ENCODE data around the gene TGFB1I1.
"Not testable (repeated sequence)": the region's sequence is repeated elsewhere in the genome, so short reads cannot be mapped to it uniquely, and the experiment has no call there.

TGFB1I1 gene

GRCh38 chr16:31473264-31473984, 1.5 kb downstream of the TGFB1I1 start:
- DNase-seq = no peak

DNA sequence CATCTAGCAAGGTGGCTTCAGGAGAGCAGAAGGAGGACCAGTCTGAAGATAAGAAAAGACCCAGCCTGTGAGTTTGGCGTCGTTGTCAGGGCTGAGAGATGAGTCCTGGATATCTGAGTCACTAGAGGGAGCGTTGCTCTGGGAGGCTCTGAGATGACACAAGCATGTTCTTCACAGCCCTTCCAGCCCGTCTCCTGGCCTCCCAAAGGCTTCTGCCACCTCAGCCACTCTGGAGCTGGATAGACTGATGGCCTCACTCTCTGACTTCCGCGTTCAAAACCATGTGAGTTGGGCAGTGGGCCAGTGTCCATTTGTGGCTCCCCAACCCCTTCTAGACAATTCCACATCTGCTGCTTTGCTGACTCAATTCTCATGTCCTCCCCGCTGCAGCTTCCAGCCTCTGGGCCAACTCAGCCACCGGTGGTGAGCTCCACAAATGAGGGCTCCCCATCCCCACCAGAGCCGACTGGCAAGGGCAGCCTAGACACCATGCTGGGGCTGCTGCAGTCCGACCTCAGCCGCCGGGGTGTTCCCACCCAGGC, 2.3 kb downstream of the TGFB1I1 start:
- DNase-seq = no peak

DNA sequence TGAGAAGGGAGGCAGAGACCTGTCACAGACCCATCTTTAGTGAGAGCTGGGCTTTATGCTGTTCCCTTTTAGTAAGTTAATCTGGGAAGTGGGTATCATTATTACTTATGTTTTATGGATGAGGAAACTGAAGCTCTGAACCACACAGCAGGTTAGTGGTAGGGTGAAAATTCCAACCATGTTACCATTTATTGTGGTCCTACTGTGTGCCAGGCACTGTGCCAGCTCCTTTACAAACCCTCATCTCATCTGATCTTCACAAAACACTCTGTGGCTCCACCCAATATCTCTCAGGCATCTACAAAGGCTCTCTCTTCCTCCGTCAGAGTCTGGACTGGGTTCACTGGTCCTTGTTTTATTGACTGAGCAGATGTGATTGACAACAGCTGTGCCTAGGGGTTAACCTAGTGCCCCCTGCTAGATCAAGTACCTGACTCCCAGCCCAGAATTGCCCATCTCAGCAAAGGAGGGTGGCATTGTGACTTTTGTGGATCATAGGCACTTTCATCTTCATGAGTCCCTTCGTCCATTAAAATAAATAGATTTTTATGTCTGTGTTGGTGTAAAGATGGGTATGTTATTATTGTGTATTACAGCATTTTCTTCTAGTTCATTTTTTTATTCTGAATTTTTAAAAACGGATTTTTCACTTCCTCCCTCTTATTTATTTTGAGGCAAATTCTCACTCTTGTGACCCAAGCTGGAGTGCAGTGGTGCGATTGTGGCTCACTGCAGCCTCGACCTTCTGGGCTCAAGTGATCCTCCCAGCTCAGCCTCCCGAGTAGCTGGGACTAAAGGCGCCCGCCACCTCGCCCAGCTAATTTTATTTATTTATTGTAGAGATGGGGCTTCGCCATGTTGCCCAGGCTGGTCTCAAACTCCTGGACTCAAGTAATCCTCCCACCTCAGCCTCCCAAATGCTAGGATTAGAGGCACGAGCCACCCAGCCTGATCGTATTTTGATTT, 3.1 kb downstream of the TGFB1I1 start:
- DNase-seq = no peak

- no peak for DNase-seq
These were observed 4.0 kb downstream of the TGFB1I1 start for GRCh38 chr16:31475946-31476302.

GRCh38 chr16:31476303-31477219, 4.6 kb downstream of the TGFB1I1 start:
- peak; percentile 90 for DNase-seq

GRCh38 chr16:31477220-31478216, 5.6 kb downstream of the TGFB1I1 start:
- DNase-seq = peak; percentile 33

DNA sequence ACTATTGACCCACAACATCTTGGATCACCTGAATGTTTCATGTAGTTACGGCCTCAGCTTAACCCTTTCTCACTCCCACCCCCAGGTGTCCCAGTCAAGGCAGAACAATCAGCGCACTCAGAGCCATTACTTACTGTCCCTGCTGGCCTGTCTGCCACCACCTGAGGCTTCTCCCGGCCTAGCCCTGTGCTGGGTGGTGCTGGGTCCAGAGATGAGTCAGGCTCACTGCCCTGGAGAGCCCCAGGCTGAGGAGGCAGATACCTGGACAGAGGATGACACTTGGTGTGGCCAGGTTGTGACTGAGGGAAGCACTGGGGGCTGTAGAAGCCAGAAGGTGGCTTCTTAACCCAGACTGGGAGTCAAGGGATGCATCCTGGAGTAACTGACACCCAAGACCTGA, 7.0 kb downstream of the TGFB1I1 start:
- DNase-seq = no peak

- DNase-seq = no peak
These were observed 7.8 kb downstream of the TGFB1I1 start for GRCh38 chr16:31479751-31480150.

DNA sequence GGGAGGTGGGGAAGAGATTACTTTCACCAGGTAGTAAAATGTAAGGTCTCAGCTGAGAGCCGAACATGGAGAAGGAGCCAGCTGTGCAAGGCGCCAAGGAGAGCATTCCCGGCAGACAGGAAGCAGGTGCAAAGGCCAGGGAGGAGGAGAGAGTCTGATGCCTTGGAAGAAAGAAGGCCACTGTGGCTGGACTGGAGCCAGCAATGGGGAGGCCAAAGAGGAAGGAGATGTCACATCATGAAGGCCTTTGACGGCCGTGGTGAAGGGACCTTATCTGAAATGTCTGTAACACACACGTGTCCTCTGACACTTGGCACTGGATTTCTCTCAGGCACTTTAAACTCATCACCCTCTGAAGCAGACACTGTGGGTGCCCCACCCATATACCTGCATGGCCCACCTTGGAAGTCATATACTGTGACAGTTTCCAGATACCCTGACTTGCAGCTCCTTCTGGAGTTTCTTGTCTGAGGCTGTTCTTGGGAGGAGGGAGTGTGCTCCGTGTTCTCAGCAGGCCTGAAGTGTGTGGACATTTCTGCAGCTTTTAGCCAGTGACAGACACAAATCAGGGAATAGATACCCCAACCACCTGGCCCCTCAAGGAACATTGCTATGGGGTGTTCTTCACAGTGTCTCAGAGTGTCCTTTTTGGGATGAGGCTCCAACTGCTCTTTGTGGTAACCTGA, 9.0 kb downstream of the TGFB1I1 start:
- DNase-seq = no peak

DNA sequence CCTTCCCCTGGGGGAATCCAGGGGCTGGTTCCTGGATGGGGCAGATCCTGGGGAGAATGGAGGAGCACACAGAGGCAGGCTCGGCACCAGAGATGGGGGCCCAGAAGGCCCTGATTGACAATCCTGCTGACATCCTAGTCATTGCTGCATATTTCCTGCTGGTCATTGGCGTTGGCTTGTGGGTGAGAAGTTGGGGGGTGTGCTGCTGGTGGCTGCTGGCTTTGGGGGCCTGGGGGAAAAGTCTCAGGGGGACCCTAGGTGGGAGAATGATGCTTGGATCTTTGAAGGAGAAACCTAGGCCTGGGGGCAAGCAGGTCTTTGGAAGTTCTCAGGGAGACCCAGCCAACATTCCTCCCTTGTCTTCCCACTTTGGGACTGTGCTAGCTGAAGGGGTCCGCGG, 11.1 kb downstream of the TGFB1I1 start, which contains the start of gene SLC5A2:
SLC5A2 (plus strand) TSS at position 43 of the 400 bp plus-strand sequence; CDS start at position 57, 14 bp downstream.
- DNase-seq = no peak

DNA sequence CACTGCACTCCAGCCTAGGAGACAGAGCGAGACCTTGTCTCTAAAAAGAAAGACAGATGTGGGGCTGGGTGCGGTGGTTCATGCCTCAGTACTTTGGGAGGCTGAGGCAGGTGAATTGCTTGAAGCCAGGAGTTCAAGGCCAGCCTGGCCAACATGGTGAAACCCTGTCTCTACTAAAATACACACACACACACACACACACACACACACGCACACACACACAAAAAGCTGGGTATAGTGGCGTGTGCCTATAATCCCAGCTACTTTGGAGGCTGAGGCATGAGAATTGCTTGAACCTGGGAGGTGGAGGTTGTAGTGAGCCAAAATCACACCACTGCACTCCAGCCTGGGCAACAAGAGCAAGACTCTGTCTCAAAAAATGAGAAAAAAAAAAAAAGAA, 12.1 kb downstream of the TGFB1I1 start:
- DNase-seq = not testable (repeated sequence)

DNA sequence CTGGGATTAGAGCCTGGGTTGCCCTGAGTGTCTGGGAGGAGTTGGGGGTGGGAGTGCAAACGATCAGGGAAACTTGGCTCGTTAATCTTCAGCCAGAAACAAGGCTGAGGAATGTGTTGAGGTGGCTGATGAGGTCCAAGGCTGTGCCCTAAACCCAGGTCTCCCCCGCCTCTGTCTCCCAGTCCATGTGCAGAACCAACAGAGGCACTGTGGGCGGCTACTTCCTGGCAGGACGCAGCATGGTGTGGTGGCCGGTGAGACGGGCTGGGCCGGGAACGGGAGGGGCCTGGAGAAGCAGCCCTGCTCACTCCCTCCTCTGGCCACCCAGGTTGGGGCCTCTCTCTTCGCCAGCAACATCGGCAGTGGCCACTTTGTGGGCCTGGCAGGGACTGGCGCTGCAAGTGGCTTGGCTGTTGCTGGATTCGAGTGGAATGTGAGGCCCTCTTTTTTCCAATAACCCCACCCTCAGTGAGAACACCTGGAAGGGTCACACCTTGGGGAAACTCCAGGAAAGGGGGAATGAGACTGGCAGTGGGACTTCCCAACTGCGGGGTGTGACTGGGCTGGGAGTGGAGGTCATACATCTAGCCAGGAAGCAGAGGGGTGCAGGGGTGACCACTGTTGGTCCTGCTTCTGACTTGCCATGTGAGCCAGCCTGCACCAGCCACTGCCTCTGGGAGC, 12.7 kb downstream of the TGFB1I1 start:
- DNase-seq = no peak

DNA sequence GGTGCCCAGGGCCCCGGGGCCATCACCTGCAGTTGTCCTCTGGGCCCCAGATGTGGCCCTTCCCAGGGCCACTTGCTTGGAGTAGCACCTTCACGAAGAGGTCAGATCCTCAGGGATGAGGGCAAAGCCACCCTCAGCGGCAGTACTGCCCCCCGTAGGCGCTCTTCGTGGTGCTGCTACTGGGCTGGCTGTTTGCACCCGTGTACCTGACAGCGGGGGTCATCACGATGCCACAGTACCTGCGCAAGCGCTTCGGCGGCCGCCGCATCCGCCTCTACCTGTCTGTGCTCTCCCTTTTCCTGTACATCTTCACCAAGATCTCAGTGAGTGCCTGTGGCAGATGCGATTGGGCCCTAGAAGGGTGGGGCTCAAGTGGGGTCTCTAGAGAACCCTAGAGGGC, 13.6 kb downstream of the TGFB1I1 start:
- no peak for DNase-seq

DNA sequence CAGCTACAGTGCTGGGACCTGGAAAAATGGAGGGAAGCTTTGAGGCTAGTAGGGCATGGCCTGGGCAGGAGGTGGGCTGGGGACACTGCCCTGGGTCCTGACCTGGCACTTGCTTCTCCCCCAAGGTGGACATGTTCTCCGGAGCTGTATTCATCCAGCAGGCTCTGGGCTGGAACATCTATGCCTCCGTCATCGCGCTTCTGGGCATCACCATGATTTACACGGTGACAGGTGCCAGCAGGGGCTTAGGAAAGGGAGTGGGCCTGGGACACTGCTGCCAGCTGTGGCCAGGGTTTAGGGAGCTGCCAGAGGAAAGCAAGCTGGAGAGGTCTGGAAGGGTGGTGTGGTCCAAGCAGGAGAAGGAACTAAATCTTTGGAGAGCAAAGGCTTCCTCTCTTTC, 14.1 kb downstream of the TGFB1I1 start:
- no peak for DNase-seq

DNA sequence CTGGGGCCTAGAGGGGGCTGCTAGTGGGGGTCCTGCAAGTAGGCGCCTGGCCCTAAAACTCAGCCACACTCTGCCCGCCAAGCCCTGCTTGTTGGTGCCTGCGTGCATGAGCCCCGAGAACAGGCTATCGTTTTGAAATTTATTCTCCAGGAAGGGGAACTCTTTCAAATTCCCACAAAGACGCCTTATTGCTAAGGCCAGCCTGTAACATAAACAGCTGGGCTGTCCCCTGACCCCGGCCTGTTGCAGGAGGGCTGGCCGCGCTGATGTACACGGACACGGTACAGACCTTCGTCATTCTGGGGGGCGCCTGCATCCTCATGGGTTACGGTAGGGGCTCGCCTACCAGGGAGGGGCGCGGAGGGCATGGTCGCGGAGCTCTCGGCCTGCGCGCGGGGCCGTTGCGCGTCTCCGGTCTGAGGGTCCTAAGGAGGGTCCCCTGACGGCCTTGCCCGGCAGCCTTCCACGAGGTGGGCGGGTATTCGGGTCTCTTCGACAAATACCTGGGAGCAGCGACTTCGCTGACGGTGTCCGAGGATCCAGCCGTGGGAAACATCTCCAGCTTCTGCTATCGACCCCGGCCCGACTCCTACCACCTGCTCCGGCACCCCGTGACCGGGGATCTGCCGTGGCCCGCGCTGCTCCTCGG, 15.2 kb downstream of the TGFB1I1 start:
- DNase-seq = no peak

GRCh38 chr16:31487720-31488467, 15.9 kb downstream of the TGFB1I1 start:
- peak; percentile 72 for DNase-seq

GRCh38 chr16:31488468-31489297, 16.7 kb downstream of the TGFB1I1 start:
- no peak for DNase-seq

- no peak for DNase-seq
These were observed 17.3 kb downstream of the TGFB1I1 start for GRCh38 chr16:31489298-31489564.

All from activated naive CD4-positive, alpha-beta T cell treated with anti-CD3 and anti-CD28 coated beads, Interleukin-2, amount 50 U/mL, for 16 hours (primary cell).